SK-N-SH treated with all-trans-retinoic acid at 6 μM for 48 hours (cell line): ENCODE measurements around the gene GRIP1.

ENCODE experiments used
- ARNTL ChIP-seq: fragments of 450-650 bp; formaldehyde crosslinking; IDR thresholded peaks from 2 replicates; pipeline ENCODE4 v1.5.0; 2020; ENCODE audit warnings: low read depth, mild to moderate bottlenecking, moderate library complexity, borderline replicate concordance
- TOX ChIP-seq: fragments of 250-450 bp; sonication (Bioruptor Pico); IDR thresholded peaks from 2 replicates; pipeline ENCODE4 v1.8.0; 2021; ENCODE audit warnings: mild to moderate bottlenecking, moderate library complexity, borderline replicate concordance
- ZNF70 ChIP-seq: fragments of 450-650 bp; formaldehyde crosslinking; IDR thresholded peaks from 2 replicates; pipeline ENCODE4 v1.5.0; 2020; ENCODE audit warnings: mild to moderate bottlenecking, moderate library complexity
- TF ChIP-seq, protein P1 (sequence below): fragments of 250-450 bp; sonication (Bioruptor Pico); IDR thresholded peaks from 2 replicates; pipeline ENCODE4 v1.5.0; 2020; ENCODE audit warnings: mild to moderate bottlenecking, moderate library complexity

GRCh38 chr12:66323017-66323416 lies 355.9 kb downstream of the GRIP1 start:
- no peak for TF ChIP-seq ARNTL (CRISPR knock-in tag)
- no peak for TF ChIP-seq TOX (CRISPR knock-in tag)
- no peak for TF ChIP-seq ZNF70 (CRISPR knock-in tag)
- TF ChIP-seq, protein P1, sequence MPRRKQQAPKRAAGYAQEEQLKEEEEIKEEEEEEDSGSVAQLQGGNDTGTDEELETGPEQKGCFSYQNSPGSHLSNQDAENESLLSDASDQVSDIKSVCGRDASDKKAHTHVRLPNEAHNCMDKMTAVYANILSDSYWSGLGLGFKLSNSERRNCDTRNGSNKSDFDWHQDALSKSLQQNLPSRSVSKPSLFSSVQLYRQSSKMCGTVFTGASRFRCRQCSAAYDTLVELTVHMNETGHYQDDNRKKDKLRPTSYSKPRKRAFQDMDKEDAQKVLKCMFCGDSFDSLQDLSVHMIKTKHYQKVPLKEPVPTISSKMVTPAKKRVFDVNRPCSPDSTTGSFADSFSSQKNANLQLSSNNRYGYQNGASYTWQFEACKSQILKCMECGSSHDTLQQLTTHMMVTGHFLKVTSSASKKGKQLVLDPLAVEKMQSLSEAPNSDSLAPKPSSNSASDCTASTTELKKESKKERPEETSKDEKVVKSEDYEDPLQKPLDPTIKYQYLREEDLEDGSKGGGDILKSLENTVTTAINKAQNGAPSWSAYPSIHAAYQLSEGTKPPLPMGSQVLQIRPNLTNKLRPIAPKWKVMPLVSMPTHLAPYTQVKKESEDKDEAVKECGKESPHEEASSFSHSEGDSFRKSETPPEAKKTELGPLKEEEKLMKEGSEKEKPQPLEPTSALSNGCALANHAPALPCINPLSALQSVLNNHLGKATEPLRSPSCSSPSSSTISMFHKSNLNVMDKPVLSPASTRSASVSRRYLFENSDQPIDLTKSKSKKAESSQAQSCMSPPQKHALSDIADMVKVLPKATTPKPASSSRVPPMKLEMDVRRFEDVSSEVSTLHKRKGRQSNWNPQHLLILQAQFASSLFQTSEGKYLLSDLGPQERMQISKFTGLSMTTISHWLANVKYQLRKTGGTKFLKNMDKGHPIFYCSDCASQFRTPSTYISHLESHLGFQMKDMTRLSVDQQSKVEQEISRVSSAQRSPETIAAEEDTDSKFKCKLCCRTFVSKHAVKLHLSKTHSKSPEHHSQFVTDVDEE (CRISPR knock-in tag): no peak
